Inflammatory macrophage (primary cell): ENCODE data around the gene DIO1.

ENCODE experiments used
- DNase-seq, 2 donors: peaks; one replicate each; pipeline ENCODE4 v3.0.0-alpha.2; 2020 to 2022

The DIO1 gene

DNA sequence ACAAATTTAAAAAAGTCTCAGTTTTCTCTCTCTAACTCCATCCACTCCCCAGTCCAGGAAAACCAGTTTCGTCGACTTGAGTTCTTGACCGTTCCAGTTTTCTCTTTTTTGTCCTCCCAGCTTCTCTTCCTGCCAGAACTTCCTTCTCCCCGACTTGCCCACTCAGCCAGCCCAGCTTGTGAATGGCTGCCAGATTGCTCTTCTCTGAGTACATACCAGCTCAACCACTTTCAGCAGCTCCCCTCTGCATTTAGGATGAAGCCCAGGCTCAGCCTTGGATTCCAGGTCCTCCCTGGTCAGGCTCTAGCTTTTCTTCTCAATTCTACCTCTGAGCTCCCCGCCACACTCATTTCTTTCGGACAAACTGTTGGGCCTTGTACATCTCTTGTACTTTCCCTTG, 1.4 kb downstream of the DIO1 start:
- DNase-seq: peak in 1 of 2 donors; percentile 27

DNA sequence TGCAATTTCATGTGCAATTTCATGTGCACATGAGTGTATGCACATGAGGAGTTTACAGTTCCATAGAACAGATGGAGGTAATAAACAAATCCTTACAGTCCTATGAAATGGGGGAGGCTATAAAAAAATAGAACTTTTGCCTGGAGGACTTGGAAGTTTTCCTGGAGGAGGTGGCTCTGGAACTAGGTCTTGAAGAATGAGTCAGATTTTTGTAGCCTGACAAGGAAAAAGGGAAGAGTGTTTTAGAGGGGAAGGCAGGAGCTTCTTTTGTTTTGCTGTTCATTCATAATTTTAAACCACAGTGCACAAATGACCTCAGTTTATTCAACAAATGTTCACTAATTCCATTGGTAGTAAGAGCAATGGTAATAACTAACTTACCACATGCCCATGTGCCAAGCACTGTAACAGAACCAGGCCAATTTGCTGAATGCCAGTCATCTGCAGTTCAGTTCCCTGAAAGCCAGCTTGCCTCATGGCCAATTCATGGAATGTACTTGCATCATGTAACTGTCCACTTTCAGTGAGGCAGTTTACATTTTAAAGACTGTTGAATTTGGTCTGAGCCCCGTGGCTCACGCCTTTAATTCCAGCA, 2.7 kb downstream of the DIO1 start:
- peak; percentile 84 to 95 for DNase-seq

GRCh38 chr1:53899206-53899628, 5.2 kb downstream of the DIO1 start:
- no peak for DNase-seq

DNA sequence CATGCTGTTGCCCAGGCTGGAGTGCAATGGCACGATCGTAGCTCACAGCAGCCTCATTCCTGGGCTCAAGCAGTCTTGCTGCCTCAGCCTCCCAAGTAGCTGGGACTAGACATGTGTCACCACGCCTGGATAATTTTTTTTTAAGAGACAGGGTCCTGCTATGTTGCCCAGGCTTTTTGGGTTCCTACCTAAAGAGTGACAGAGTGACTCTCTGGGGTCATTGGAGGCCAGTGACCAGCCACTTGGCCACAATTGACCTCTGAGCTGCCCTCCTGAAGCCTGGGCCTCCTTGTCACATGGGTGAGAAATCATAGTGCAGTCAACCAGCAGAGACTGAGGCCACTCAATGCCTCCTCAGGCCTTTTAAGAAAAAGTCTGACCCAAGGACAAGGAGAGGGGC, 5.7 kb downstream of the DIO1 start:
- no peak for DNase-seq

GRCh38 chr1:53902235-53903138, 8.5 kb downstream of the DIO1 start:
- DNase-seq: no peak

DNA sequence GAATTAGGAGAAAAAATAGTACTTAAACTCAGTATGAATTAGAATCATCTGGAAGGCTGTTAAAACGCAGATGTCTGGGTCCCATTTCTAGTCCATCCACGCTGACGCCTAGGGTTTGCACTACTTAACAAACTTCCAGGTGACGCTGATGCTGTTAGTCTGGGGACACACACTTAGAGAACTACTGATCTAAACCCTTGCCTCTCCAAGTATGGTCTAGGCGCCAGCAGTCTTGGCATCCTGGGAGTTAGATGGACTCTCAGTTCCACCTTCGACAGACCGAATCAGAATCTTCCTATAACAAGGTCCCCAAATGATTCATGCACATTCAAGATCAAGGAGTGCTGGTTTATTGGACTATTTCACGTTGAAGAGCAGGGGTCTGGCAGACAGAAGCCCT, 11.5 kb downstream of the DIO1 start:
- DNase-seq: no peak

DNA sequence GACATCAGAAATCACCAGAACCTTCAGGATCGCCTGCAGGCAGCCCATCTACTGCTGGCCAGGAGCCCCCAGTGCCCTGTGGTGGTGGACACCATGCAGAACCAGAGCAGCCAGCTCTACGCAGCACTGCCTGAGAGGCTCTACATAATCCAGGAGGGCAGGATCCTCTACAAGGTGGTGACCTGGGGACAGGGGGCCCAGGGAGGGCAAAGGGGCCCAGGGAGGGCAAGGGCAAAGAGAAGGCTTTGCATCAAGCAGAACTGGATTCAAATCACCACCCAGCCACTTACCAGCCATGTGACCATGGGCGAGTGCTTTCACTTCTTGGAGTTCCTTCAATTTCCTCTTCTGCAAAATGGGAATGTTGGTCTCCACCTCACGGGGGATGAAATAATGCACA, 12.1 kb downstream of the DIO1 start:
- peak in 1 of 2 donors; percentile 4 for DNase-seq

- no peak for DNase-seq
Measured at GRCh38 chr1:53909946-53910345, 16.0 kb downstream of the DIO1 start.

DNA sequence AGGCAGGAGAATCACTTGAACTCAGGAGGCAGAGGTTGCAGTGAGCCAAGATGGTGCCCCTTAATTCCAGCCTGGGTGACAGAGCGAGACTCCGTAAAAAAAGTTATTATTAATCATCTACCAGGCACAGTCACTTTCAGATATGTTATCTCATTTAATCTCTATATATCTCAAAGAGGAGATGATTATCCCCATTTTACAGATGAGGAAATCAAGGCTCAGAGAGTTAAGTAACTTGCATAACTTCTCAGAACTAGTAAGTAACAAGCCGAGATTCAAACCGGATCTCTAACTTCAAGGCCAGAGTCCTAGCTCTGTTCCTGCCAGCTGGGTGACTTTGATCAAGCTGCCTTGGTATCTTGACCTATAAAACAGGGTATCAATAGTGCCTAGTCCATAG, 17.5 kb downstream of the DIO1 start:
- DNase-seq: no peak

DNA sequence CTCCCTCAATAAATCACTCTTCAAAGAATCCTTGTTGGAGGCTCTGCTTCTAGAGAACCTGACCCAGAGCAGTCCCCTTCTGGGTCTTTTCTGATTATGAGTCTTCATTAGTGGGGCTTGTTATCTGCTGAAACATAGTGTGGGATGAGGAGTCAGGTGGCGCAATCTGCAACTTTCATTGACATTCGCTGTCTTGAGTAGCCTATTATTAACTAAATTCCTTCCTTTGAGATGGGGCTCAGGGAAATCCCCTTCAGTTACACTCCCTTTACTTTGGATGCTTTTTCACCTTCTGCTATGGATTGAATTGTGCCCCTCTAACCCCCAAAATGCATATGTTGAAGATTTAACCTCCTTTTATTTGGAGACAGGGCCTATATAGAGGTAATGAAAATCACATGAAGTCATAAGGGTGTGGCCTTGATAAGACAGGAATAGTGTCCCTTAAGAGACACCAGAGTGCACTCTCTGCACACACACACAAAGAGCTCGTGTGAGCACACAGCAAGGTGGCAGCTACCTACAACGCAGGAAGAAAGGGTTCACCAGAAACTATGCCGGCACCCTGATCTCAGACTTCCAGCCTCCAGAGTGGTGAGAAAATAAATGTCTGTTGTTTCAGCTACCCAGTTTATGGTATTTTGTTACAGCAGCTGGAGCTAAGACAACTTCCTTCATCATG, 19.5 kb downstream of the DIO1 start:
- DNase-seq: no peak

DNA sequence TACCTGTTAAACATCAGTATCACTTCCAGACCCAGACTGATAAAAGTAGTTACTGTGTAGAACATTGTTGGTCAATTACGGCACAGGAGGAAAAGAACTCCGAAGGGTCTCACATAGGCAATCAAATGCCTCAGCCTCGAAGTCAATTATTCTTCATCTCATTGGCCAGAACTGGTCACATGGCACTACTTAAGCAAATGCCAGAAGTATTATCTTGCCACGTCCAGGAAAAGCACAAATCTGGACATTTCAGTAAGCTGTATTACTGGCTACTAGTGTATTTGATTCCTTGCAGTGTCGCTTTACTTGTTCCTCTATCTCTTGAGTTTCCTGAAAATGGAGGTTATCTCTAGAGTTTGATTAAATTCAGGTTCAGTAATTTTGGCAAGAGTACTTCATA, 24.4 kb downstream of the DIO1 start:
- DNase-seq: no peak

DNA sequence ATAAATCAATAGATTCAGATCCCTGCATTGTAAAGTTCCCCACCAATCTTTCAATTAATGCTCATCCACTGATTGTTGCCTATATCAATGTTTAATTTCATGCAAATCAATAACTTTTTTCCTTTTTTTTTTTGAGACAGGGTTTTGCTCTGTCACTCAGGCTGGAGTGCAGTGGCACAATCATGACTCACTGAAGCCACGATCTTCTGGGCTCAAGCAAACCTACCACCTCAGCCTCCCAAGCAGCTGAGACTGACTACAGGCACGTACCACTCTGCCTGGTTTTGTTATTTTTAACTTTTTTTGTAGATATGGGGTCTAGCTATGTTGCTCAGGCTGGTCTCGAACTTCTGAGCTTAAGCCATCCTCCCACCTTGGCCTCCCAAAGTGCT, 25.7 kb downstream of the DIO1 start:
- no peak for DNase-seq

GRCh38 chr1:53927376-53927881, 33.4 kb downstream of the DIO1 start:
- DNase-seq: no peak

GRCh38 chr1:53929246-53929960, 35.4 kb downstream of the DIO1 start:
- no peak for DNase-seq

- DNase-seq: no peak
Measured at GRCh38 chr1:53930932-53931331, 36.9 kb downstream of the DIO1 start.

DNA sequence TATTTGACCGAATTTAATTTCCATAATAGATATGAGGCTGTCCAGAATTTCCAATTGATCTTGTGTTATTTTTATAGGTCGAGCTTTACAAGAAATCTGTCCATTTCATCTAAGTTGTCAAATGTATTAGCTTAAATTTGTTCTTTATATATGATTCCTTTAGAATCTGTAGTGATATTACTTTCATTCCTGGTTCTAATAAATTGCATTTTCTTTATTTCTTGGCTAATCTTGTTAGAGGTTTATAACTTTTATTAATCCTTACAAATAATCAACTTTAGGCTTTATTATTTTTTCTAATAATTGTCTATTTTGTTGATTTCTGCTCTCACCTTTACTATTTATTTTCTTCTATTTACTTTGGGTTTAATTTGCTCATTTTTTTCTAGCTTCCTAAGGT, 37.5 kb downstream of the DIO1 start:
- DNase-seq: no peak

DNA sequence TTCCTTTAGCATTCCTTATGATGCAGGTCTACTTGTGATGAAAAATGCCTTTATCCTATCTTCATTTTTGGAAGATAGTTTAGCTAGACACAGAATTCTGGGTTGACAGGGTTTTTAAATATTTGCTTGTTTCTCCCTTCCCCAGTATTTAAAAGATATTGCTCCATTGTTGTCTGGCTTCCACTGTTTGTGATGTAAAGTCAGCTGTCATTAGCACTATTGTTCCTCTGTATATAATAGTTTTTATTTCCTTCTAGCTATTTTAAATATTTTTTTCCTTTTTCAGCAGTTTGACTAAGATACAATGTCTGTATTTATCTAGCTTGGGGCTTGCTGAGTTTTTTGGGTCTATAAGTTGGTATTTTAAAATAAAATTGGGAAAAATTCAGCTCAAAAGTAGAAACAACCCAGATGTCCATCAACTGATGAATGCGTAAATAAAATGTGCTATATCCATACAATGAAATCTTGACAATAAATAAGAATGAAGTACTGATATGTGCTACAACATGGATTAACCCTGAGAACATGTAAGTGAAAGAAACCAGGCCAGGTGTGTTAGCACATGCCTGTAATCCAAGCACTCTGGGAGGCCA, 40.3 kb downstream of the DIO1 start:
- no peak for DNase-seq

DNA sequence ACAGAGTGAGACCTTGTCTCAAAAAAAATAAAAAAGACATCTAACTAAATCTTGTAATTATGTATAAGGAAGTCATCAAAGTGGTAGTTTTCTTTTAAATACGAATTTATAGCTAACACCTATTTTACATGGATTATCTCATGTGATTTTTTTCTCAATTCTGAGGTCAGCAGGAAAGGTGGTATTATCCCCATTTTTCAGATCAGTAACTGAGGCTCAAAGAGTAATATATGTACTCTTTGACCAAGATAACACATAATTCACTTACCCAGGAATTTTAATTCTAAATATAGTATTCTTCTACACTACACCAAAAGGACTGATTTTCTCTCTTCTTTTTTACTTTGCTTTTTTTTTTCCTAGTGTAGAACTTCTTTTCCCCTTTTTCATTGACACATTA, 42.4 kb downstream of the DIO1 start:
- DNase-seq: no peak

DNA sequence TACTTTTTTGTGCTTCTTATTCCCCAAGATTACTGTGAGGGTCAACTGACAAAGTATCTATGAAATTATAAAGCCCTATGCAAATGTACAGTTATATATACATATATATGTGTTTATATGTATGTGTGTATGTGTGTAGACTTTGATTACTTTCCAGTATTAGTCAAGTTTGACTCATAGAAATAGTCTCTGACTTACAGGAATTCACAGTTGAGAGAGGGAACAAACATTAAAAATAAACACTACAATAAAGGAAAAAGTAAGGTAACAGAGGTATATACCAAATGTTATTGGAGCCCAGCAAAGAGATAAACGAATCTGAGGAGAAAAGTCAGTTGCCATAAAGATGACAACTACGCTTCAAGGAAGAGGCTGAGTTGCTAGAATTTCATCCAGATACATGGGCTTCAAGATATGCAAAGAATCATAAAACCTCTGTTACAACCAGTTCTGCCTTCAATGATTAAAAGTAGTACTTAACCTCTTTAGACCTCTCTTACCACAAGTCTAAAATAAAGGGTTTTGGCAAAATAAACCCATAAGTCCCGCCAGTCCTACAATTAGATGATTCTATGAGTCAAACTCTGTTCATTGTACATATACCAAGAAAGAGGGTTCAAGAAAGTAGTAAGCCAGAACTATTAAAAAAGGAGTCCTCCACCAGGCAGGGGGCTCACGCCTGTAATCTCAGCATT, 44.3 kb downstream of the DIO1 start:
- no peak for DNase-seq

DNA sequence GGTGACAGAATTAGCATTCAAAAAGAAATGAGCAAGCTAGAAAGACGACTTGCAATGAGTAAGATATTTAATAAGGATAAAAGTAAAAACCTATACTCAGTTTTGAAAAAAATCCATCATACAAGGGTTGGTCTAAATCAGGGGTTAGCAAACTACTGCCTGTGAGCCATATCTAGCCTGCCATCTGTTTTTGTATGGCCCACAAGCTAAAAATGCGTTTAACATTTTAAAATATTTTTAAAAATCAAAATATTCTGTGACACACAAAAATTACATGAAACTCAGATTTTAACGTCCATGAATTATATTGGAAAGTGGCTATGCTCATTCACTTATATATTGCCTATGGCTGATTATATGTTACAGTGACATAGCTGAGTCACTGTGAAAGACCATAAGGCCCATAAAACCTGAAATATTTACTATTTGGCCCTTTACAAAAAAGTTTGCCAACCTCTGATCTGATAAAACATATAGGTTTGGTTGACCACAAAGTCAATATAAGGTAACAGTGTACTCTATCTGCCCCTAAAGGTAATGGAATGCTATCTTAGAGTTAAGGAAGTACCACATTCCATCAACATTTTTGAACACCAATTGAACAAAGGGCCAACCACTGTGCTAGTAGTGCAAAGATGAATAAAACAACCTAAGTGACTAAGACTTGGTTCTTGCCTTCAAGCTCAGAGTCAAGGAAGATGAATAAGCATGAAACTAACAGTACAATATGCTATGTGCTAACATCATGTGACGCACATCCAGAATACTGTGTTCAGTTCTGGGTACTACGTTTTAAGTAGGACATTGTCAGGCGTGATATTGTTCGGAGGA, 48.4 kb downstream of the DIO1 start:
- no peak for DNase-seq

DNA sequence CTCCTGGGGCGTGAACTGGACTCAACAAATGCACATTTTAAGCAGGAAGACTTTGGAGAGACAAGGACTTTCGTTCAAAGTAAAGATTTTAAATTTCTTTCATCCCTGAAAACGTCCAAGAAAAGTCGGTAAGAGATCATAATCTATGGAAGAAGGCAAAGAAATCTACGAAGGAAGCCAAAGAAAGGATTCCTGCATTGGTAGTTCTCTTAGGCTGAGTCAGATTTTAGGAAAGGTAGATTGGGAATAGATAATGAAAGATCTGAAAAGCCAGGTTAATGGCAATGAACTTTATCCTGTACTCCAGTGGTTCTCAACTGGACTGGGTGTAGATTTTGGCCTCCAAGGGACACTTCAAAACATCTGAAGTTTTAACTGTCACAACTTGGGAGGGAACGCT, 49.1 kb downstream of the DIO1 start:
- DNase-seq: no peak
